IMR-90 (cell line): ENCODE measurements around the gene TTBK2. TPM values are rescaled to one million over a fixed set of nuclear protein-coding genes. Genes with fewer than 3 reads are reported as not detected.

Source experiments
- ATAC-seq: fragments of 200-7000 bp; cut with Tn5 transposase; 2 replicates; pipeline ENCODE4 v1.9.1; 2020; ENCODE audit warnings: low read depth, mild to moderate bottlenecking, moderate library complexity
- BruUV-seq: library from RNA; stranded (reverse); fragments of 400-500 nt; replicated peaks from 2 replicates; lab custom pipeline; 2021; lab: Mats Ljungman, UMichigan
- CTCF ChIA-PET: fragments of 300-600 bp; formaldehyde crosslinking; extraction: SDS; loops from one replicate; lab custom pipeline; 2021; ENCODE audit warnings: antibody characterized with exemption; lab: Yijun Ruan, JAX
- POLR2A ChIA-PET: fragments of 300-600 bp; sonication (Branson Sonifier 250); formaldehyde crosslinking; loops from one replicate; lab custom pipeline; 2022; ENCODE audit warnings: antibody characterized with exemption; ENCODE audit not compliant: unreplicated experiment; lab: Charles Lee
- DNase-seq: peaks from one replicate; pipeline ENCODE4 v3.0.0; 2013
- H2AFZ ChIP-seq: replicated peaks from 2 replicates; pipeline ENCODE3; 2013; ENCODE audit warnings: low read length, mild to moderate bottlenecking; ENCODE audit not compliant: poor library complexity
- H2AK5ac ChIP-seq: 2 replicates; pipeline ENCODE4 v1.6.1; 2013; ENCODE audit warnings: low read depth, low read length, inconsistent platforms
- H2AK9ac ChIP-seq: replicated peaks from 2 replicates; pipeline ENCODE3; 2013; ENCODE audit warnings: mild to moderate bottlenecking, low read depth, low read length, moderate library complexity; ENCODE audit not compliant: poor library complexity
- H2BK120ac ChIP-seq: 2 replicates; pipeline ENCODE4 v1.6.1; 2013; ENCODE audit warnings: low read depth, low read length, inconsistent platforms
- H2BK15ac ChIP-seq: 3 replicates; pipeline ENCODE4 v1.6.1; 2013; ENCODE audit warnings: low read depth, low read length, inconsistent platforms
- H2BK20ac ChIP-seq: 2 replicates; pipeline ENCODE4 v1.6.1; 2013; ENCODE audit warnings: low read depth, mild to moderate bottlenecking, inconsistent platforms, low read length, moderate library complexity
- H2BK5ac ChIP-seq: 2 replicates; pipeline ENCODE4 v1.6.1; 2013; ENCODE audit warnings: mild to moderate bottlenecking, low read depth, low read length, inconsistent platforms; ENCODE audit not compliant: poor library complexity, severe bottlenecking
- H3K14ac ChIP-seq: replicated peaks from 2 replicates; pipeline ENCODE4 v1.6.1; 2013; ENCODE audit warnings: low read depth, low read length, inconsistent platforms
- H3K18ac ChIP-seq: 2 replicates; pipeline ENCODE4 v1.6.1; 2013; ENCODE audit warnings: low read depth, low read length, control low read depth
- H3K23ac ChIP-seq: 2 replicates; pipeline ENCODE4 v1.6.1; 2013; ENCODE audit warnings: low read depth, low read length, inconsistent platforms
- H3K27ac ChIP-seq: 2 replicates; pipeline ENCODE4 v1.5.1; 2013; ENCODE audit warnings: mild to moderate bottlenecking, control low read depth, low read length; ENCODE audit not compliant: insufficient read depth
- H3K27me3 ChIP-seq: 2 replicates; pipeline ENCODE4 v1.6.1; 2013; ENCODE audit warnings: low read length; ENCODE audit not compliant: control insufficient read depth, insufficient read depth
- H3K36me3 ChIP-seq: 2 replicates; pipeline ENCODE4 v1.6.1; 2013; ENCODE audit warnings: low read length, mixed read lengths; ENCODE audit not compliant: control insufficient read depth, insufficient read depth
- H3K4ac ChIP-seq: 2 replicates; pipeline ENCODE4 v1.6.1; 2013; ENCODE audit warnings: low read depth, low read length, inconsistent platforms
- H3K4me1 ChIP-seq: 2 replicates; pipeline ENCODE4 v1.6.1; 2013; ENCODE audit warnings: low read length, mixed read lengths; ENCODE audit not compliant: control insufficient read depth, insufficient read depth
- H3K4me2 ChIP-seq: 2 replicates; pipeline ENCODE4 v1.6.1; 2013; ENCODE audit warnings: low read depth, mild to moderate bottlenecking, control low read depth, low read length, moderate library complexity
- H3K4me3 ChIP-seq: 2 replicates; pipeline ENCODE4 v1.5.1; 2013; ENCODE audit warnings: low read depth, mild to moderate bottlenecking, control low read depth, low read length, moderate library complexity; ENCODE audit not compliant: insufficient read depth
- H3K56ac ChIP-seq: 2 replicates; pipeline ENCODE4 v1.6.1; 2013; ENCODE audit warnings: low read length, inconsistent platforms; ENCODE audit not compliant: insufficient read depth; ENCODE audit errors: extremely low read depth
- H3K79me1 ChIP-seq, 2 experiments: 2 replicates each; pipeline ENCODE4 v1.6.1; 2013; ENCODE audit warnings: low read length in 2 of 2, inconsistent platforms in 1 of 2, low read depth in 1 of 2
- H3K9ac ChIP-seq: 2 replicates; pipeline ENCODE4 v1.6.1; 2013; ENCODE audit warnings: low read depth, low read length, control low read depth
- H3K9me1 ChIP-seq: 2 replicates; pipeline ENCODE4 v1.6.1; 2013; ENCODE audit warnings: low read length, inconsistent platforms; ENCODE audit not compliant: insufficient read depth
- H3K9me3 ChIP-seq: 2 replicates; pipeline ENCODE4 v1.6.1; 2013; ENCODE audit warnings: low read length; ENCODE audit not compliant: control insufficient read depth, insufficient read depth
- H4K20me1 ChIP-seq: 2 replicates; pipeline ENCODE4 v1.6.1; 2013; ENCODE audit warnings: low read length, inconsistent platforms; ENCODE audit not compliant: insufficient read depth
- H4K5ac ChIP-seq: 2 replicates; pipeline ENCODE4 v1.6.1; 2013; ENCODE audit warnings: mild to moderate bottlenecking, low read depth, low read length, control low read depth
- H4K8ac ChIP-seq, 2 experiments: 2 replicates each; pipeline ENCODE4 v1.6.1; 2013; ENCODE audit warnings: low read depth in 2 of 2, low read length in 2 of 2, control low read depth in 1 of 2, inconsistent platforms in 1 of 2
- H4K91ac ChIP-seq: 2 replicates; pipeline ENCODE4 v1.6.1; 2013; ENCODE audit warnings: low read depth, low read length, inconsistent platforms; ENCODE audit not compliant: insufficient read depth
- FOS ChIP-seq: fragments of 150-350 bp; IDR thresholded peaks from 2 replicates; pipeline ENCODE4 v1.6.1; 2016; ENCODE audit warnings: low read depth, low read length
- MAFK ChIP-seq: IDR thresholded peaks from 2 replicates; pipeline ENCODE4 v1.6.1; 2012; ENCODE audit warnings: low read depth, low read length, improper control_type of control experiment
- NFE2L2 ChIP-seq: fragments of 150-350 bp; IDR thresholded peaks from 2 replicates; pipeline ENCODE4 v1.6.1; 2016; ENCODE audit warnings: low read depth, mild to moderate bottlenecking, low read length
- POLR2A ChIP-seq: IDR thresholded peaks from 2 replicates; pipeline ENCODE4 v1.6.1; 2012; ENCODE audit warnings: mild to moderate bottlenecking, low read depth, low read length
- RAD21 ChIP-seq: IDR thresholded peaks from 2 replicates; pipeline ENCODE4 v1.6.1; 2012; ENCODE audit warnings: low read length, improper control_type of control experiment
- RFX5 ChIP-seq: IDR thresholded peaks from 2 replicates; pipeline ENCODE4 v1.8.0; 2012; ENCODE audit warnings: low read depth, mild to moderate bottlenecking, low read length, moderate library complexity
- WGBS, 2 experiments: methylation state at CpG; one replicate each; pipeline versions ENCODE4 v1.1.5 to v1.1.7; 2013; ENCODE audit warnings: missing lambda C conversion rate in 2 of 2; ENCODE audit not compliant: insufficient read length in 1 of 2; ENCODE audit errors: extremely low coverage in 2 of 2; 5-methylcytosine and 5-hydroxymethylcytosine counted together
- dilution Hi-C: fragments of 300-500 bp; cut with HindIII; formaldehyde crosslinking; loops from one replicate; pipeline ENCODE4 v1.14.3; 2018; ENCODE audit warnings: low sequenced_read_pairs; ENCODE audit not compliant: unreplicated experiment
- in situ Hi-C: fragments of 300-500 bp; cut with MboI; formaldehyde crosslinking; loops from 3 replicates; pipeline ENCODE4 v1.14.3; 2019; ENCODE audit warnings: low sequenced_read_pairs, inconsistent platforms, mixed read lengths
- intact Hi-C: fragments of 100-400 bp; cut with micrococcal nuclease; formaldehyde crosslinking; loops from 2 replicates; pipeline ENCODE4 v1.10.0; 2022
- polyA plus RNA-seq, 3 experiments: library from polyadenylated mRNA; depleted of rRNA; stranded (reverse); fragments of >200 nt; gene quantifications; 2 replicates each; pipeline ENCODE4 v1.2.3, GENCODE V29; 2012; ENCODE audit warnings: low replicate concordance in 1 of 3
- total RNA-seq: library from RNA; depleted of rRNA; stranded (reverse); fragments of >200 nt; gene quantifications from 2 replicates; pipeline ENCODE4 v1.2.3, GENCODE V29; 2012
- TF ChIP-seq, protein P1 (sequence below): fragments of 150-350 bp; IDR thresholded peaks from 2 replicates; pipeline ENCODE4 v1.6.1; 2016; ENCODE audit warnings: low read depth, mild to moderate bottlenecking, low read length, moderate library complexity, borderline replicate concordance
- TF ChIP-seq, protein P2 (sequence below): conservative IDR thresholded peaks from 2 replicates; pipeline ENCODE4 v1.5.1; 2012; ENCODE audit warnings: mild to moderate bottlenecking, low read depth, low read length, improper control_type of control experiment

Gene TTBK2
- total and polyA plus RNA-seq, 2 of the 4 experiments (the other 2 are of a cell fraction), result 2.4 to 3.2 TPM

DNA sequence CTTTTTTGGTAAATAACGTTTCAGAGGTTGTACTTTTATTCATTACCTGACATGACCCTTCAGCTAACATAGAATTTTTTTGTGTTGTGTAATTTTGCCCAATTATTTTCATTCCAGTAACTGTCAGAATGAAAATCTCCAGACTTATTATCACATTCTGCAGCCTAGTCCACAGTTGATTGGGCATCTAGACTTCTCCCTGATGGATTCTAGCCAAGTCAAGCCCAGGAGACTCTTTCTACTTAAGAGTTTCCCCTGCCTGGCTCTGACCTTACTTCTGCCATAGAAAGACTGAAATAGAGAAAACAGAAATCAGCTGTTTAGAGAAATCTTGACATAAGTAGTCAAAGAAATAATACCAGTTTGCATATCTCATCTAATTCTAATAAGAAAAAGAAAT, 100.8 kb downstream of the TTBK2 start:
- no CpG with 5 or more reads among the region's 1 CpG for WGBS, 2 experiments
- dilution Hi-C loops (no loop called here), intact Hi-C loops (no loop called here), in situ Hi-C loops (no loop called here)
- Histone ChIP-seq H3K27ac (no peak overlapping the region), H3K4ac (no peak overlapping the region), H2AK9ac (no peak overlapping the region), H3K23ac (no peak overlapping the region), H3K9me3 (no peaks in the 10 kb centered on the region), H3K14ac (no peak overlapping the region), H4K20me1 (no peaks in the 10 kb centered on the region), H3K4me2 (no peak overlapping the region), H3K4me3 (no peak overlapping the region), H3K4me1 (no peaks in the 10 kb centered on the region), H2AFZ (no peak overlapping the region), H2BK15ac (no peak overlapping the region), H3K79me1 (no peaks in the 10 kb centered on the region), H3K36me3 (peaks cover 1% of the 10 kb centered on the region; the same call in 1 of the 2 replicates), H2BK5ac (no peak overlapping the region), H3K56ac (no peak overlapping the region), H3K9me1 (0 out of 2 replicates have a peak, but pooled peaks cover 3% of the 10 kb centered on the region), H3K9ac (no peak overlapping the region), H3K18ac (no peak overlapping the region), H4K8ac (no peak overlapping the region), H4K5ac (no peak overlapping the region), H2BK20ac (no peak overlapping the region), H3K27me3 (no peaks in the 10 kb centered on the region), H4K91ac (no peak overlapping the region), H2BK120ac (no peak overlapping the region), H2AK5ac (no peak overlapping the region)
- DNase-seq, result no peak
- BruUV-seq, result no TSS peak
- CTCF ChIA-PET, result no interaction called here
- TF ChIP-seq RAD21 (no peak), POLR2A (no peak), RFX5 (no peak), NFE2L2 (no peak), MAFK (no peak), FOS (no peak)
- TF ChIP-seq, protein P1, sequence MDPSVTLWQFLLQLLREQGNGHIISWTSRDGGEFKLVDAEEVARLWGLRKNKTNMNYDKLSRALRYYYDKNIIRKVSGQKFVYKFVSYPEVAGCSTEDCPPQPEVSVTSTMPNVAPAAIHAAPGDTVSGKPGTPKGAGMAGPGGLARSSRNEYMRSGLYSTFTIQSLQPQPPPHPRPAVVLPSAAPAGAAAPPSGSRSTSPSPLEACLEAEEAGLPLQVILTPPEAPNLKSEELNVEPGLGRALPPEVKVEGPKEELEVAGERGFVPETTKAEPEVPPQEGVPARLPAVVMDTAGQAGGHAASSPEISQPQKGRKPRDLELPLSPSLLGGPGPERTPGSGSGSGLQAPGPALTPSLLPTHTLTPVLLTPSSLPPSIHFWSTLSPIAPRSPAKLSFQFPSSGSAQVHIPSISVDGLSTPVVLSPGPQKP, result no peak
- TF ChIP-seq, protein P2, sequence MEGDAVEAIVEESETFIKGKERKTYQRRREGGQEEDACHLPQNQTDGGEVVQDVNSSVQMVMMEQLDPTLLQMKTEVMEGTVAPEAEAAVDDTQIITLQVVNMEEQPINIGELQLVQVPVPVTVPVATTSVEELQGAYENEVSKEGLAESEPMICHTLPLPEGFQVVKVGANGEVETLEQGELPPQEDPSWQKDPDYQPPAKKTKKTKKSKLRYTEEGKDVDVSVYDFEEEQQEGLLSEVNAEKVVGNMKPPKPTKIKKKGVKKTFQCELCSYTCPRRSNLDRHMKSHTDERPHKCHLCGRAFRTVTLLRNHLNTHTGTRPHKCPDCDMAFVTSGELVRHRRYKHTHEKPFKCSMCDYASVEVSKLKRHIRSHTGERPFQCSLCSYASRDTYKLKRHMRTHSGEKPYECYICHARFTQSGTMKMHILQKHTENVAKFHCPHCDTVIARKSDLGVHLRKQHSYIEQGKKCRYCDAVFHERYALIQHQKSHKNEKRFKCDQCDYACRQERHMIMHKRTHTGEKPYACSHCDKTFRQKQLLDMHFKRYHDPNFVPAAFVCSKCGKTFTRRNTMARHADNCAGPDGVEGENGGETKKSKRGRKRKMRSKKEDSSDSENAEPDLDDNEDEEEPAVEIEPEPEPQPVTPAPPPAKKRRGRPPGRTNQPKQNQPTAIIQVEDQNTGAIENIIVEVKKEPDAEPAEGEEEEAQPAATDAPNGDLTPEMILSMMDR, result no peak
- POLR2A ChIA-PET, result no interaction called here
- ATAC-seq, result no peak
